ENCODE results near the gene DUOX2.
"Not testable (repeated sequence)": the region's sequence is repeated elsewhere in the genome, so short reads cannot be mapped to it uniquely, and the experiment has no call there.

DUOX2 gene

GRCh38 chr15:45118996-45119395 is 5.0 kb upstream of the DUOX2 start:
- DNase-seq = no peak

DNA sequence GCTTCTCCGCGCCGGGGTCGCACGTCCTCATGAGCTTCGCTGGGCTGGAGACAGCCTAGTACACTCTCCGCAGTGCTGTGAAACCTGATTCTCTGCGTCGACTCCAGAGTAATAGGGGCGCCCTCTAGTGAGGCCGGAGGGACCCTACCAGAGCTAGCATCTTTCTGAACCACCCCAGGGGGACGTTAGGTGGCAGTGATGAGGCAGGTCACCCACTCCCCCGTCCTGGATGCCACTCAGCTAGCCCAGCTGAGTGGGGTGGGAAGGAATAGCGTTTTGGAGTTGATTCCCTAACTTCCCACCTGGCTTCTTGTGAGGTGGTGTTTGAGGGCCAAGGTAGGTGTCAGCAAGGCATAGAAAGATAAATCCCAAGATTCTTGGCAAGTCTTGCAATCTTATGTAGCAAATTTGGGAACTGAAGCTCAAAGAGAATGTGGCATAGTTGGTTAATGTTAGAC is 4.2 kb upstream of the DUOX2 start:
- DNase-seq = peak; percentile 89 to 91

- no peak for DNase-seq
These were observed 3.5 kb upstream of the DUOX2 start for GRCh38 chr15:45117308-45118130.

- peak; percentile 33 to 42 for DNase-seq
These were observed 2.7 kb upstream of the DUOX2 start for GRCh38 chr15:45116482-45117307.

DNA sequence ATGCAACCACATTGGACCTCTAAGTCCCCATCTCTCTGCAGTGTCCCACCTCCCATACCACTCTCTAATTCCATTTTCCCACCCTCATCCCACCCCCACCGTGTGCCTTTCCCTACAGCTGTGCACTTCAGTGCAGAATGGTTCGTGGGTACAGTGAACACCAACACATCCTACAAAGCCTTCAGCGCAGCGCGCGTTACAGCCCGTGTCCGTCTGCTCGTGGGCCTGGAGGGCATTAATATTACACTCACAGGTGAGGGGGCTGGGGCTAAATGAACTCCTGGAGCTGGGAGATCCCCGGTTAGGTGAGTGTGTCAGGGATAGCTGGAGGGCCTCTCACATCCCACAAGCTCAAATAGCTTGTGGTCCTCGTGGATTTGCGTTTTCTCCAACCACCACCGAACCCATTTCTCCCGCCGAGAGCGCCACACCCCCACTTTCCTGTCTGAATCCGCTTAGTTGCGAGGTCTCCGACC is 2.1 kb upstream of the DUOX2 start:
- no peak for DNase-seq

DNA sequence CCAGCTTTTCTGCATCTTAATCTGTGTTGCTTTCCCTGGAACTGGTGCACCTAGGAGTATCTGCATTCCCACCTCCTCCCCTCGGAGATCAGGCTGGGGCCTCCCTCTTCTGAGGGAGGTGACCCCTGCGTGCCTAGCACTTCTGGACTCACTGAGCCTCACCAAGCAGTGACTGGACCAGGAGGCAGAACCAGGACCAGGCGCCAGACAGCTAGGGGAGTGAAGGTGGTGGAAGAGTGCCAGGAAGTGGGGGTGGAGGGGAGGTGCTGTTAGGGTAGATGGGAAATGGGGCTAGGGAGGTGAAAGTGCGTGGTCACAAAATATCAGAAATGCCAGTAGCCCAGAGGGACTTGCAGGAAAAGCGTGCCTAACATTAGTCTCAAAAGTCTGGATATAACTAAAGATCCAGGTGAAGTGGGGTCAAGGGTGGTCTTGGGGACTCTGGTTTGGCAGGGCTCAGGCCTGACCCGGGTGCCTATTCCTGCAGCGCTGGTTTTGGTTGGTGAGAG is 1.4 kb upstream of the DUOX2 start:
- no peak for DNase-seq

- no peak for DNase-seq
These were observed 746 bp upstream of the DUOX2 start for GRCh38 chr15:45114751-45115085.

- DNase-seq = no peak
These were observed 487 bp downstream of the DUOX2 start for GRCh38 chr15:45113380-45113990.

DNA sequence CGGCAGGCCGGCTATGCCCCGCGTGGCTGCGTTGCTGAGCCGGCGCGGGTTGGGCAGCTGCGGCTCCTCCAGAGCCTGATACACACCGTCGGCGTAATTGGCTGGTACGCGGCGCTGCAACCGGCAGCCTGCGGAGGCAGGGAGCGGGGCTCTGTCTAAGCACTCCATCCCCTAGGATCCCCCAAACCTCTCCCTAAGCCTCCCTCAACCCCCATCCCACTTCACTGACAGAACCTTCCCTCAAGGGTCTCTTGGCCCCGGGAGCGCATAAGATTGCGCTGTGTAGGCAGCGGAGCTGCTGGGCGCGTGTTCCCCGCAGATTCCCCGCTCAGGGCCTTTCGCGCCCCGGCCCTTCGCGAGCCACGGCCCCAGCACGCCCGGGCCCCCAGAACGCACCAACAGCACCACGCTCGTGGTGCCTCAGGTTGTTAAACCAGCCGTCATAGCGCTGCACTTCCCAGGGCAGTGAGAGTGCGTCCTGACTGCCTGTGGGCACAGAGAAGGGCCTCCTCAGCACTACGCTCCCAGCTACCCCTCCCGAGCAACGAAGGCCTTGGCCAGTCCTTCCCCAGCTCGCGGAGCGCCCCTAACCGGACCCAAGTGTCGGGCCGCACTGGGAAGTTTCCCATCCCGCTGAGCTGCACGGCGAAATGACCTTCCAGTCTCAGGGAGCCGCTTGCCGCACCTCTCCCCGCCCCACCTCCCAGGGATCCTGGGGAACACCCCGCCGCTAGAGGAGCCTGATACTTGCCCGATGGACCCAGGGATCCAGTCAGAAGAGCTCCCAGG is 1.2 kb downstream of the DUOX2 start:
- peak; percentile 34 to 48 for DNase-seq

DNA sequence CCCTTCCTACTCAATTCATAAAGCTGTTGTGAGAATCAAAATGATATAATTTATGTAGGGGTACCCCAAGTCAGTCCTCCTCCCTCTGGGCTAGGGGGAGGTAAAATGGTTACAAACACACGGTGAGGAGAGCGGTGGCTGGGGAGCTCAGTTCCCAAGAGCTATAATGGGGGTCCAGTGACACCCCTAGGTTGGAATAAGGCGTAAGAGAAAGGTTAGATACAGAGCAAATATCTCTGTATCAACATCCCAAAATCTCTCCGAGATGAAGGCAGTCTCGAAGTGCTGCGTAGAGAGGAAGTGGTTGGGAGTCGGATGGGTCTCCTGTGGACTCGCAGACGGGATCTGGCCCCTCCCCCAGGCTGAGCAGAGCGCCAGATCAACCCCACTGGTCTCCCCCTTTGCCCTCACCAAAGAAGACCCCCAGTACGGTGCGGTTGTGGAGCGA is 1.8 kb downstream of the DUOX2 start:
- peak in 1 of 2 experiments; percentile 27 for DNase-seq

GRCh38 chr15:45111390-45112142 is 2.4 kb downstream of the DUOX2 start:
- no peak for DNase-seq

GRCh38 chr15:45110256-45110820 is 3.6 kb downstream of the DUOX2 start:
- DNase-seq = no peak

DNA sequence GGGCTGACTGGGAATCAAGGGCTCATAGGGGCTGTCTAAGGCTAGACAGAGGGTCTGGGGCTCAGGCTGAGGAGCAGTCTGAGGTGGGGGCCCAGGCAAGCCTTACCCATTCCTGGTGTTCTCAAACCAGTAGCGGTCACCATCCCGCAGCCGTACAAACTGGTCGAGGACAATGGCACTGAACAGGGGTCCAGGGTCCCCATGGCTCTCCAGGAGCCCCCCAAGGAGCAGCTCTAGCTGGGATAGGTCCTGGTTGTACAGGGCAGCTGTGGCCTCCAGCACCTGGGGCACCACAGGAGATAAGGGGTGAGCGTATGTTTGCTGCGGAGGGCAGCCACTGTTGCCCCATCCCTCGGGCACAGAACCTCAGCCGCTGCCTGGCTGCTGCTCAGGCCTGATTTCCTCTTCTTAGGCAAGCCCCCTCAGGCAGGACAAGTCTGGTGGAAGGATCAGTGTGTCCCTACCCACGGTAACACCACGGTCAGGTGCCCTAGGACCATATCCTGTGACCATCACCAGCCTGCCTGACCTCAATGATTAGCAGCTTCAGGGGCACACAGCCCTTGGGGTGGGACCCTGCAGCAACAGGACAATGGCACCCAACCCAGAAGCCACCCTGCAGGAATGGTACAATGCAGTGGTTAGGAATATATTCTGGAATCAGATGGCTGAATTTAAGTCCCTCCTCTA is 5.9 kb downstream of the DUOX2 start:
- DNase-seq = no peak

DNA sequence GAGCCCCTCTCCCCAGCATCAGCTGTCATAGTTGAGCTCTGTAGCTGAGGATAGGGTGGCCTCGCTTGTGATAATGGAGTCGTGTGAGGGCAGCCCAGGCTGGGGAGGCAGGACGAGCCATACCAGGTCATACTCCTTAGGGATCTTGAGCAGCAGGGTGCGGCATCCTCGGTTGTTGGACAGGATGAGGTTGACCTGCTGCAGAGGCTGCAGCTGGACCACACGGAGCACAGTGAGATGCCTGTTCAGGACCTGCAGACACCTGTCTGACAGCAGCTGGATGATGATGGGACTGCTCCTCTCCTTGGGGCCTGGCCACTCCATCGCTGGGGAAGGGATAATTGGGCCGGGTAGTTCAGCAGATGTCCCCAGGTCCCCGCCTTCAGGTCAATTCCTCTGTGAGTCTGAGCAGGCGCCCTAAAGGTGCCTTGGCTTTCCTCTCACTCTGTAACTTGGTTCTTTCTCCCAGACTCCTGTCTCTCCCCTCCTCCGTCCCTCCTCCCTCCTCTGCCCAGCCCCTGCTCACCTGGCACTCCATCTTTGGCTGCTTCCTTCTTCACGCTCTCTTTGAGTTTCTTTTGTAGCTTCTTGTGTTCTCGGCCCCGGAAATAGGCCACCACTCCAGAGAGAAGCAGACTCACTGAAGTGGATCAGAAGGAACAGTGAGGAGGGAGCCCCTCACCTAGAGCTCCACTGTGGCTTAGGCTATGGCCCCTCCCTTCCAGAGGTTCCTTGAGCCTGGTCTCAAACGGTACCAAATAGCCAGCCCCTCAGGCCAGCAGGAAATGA is 7.8 kb downstream of the DUOX2 start:
- DNase-seq = no peak

DNA sequence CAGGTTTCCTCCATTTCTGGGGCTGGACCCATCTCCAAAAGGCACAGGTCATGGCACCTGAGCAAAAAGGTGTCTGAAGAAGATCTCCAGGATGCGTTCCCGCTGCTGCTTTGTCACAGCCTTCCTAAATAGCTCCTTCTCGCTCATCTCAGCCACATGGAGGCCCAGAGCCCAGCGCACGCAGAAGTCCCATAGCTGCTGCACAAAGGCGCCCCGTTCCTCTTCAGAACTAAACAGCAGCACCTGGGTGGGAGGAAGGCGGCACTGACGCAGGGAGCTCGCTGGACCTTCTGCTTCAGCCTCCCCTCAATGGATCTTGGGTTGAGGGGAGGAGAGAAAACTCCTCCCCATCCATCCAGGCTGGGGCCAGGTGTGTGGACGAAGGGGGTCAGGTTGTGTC is 8.4 kb downstream of the DUOX2 start:
- no peak for DNase-seq

GRCh38 chr15:45104170-45104569 is 9.8 kb downstream of the DUOX2 start:
- DNase-seq = not testable (repeated sequence)

GRCh38 chr15:45102226-45102625 is 11.7 kb downstream of the DUOX2 start:
- no peak for DNase-seq

DNA sequence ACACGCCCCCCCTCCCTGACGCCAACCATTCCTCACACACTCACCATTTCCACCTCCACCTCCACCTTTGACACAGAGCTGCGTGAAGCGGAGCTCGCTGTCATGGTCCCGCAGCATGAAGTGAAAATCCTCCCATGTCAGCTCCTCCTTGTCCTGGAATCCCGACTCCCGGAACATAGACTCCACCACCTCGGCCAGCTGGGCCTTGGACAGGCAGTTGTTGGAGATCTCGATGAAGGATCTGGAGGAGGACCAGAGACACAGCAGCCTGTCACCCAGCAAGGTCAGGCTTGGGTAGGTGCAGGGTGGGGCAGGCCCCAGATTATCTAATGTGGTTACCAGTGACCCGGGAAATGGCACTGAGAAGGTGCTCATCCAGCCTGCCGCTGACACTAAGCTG is 12.2 kb downstream of the DUOX2 start:
- DNase-seq = no peak

DNA sequence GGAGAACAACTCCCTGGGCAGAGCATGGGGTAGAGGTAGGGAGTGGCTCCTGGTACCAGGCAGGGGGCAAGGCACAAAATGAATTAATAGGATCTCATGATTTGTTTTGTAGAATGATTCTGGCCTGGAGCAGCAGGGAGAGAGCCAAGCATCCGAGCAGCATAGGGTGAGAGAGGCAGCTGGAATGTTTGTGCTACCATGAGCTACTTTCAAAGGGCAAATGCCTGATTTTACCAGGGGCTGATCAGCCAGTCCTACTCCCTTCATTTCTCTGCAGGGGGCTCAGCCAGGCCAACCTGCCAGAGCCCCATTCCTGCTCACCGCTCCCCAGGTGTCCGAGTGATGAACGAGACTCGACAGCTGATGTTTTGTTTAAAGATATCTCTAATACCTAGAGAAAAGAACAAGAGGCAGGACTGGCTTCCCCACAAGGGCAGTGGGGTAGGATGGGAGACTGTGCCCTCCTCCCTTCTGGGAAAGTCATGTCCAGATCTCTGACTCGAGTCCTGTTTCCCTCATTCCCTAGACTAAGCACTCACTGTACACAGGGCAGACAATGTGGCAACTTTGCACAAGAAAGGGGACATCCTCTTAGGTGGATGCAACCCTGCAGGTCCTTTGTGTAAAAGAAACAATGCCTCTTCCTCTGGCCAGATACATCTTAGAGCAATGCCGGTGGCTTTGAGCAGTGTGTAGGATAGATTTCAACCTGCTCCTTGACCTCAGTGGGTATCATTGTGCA is 12.9 kb downstream of the DUOX2 start:
- DNase-seq = no peak

All from activated T-cell treated with anti-CD3 and anti-CD28 coated beads, Interleukin-2, amount 50 U/mL, for 48 hours (primary cell).